Liver (tissue), 9 donors: ENCODE data around the gene BACE1-AS. TPM values are rescaled to one million over a fixed set of nuclear protein-coding genes. Genes with fewer than 3 reads are reported as not detected.

Experiments
- DNase-seq: peaks from one replicate; pipeline ENCODE4 v3.0.0-alpha.2; 2017; ENCODE audit warnings: low spot score
- H3K27ac ChIP-seq, 2 donors: one replicate each; pipeline ENCODE4 v1.7.0; 2013; ENCODE audit warnings: inconsistent platforms in 2 of 2, low read length in 2 of 2, control low read depth in 1 of 2, low read depth in 1 of 2, mild to moderate bottlenecking in 1 of 2
- H3K27me3 ChIP-seq, 4 donors: one replicate each; pipeline versions ENCODE4 v1.6.1 to v1.7.0; 2013; ENCODE audit warnings: low read length in 3 of 4, inconsistent platforms in 1 of 4, mild to moderate bottlenecking in 1 of 4, moderate library complexity in 1 of 4; ENCODE audit not compliant: control insufficient read depth in 4 of 4, insufficient read depth in 4 of 4
- H3K36me3 ChIP-seq, 4 donors: one replicate each; pipeline versions ENCODE4 v1.6.1 to v1.7.0; 2013; ENCODE audit warnings: low read length in 3 of 4, mild to moderate bottlenecking in 3 of 4, low read depth in 1 of 4, moderate library complexity in 1 of 4; ENCODE audit not compliant: control insufficient read depth in 4 of 4, insufficient read depth in 3 of 4
- H3K4me1 ChIP-seq, 4 donors: one replicate each; pipeline versions ENCODE4 v1.6.1 to v1.7.0; 2013; ENCODE audit warnings: low read length in 3 of 4, mild to moderate bottlenecking in 3 of 4, moderate library complexity in 1 of 4; ENCODE audit not compliant: control insufficient read depth in 4 of 4, insufficient read depth in 4 of 4
- H3K4me3 ChIP-seq, 3 donors: one replicate each; pipeline versions ENCODE4 v1.6.1 to v1.7.0; 2013; ENCODE audit warnings: low read length in 3 of 3, control low read depth in 1 of 3, low read depth in 1 of 3, mild to moderate bottlenecking in 1 of 3
- H3K9ac ChIP-seq, 2 donors: one replicate each; pipeline ENCODE4 v1.7.0; 2013; ENCODE audit warnings: low read length in 2 of 2, mild to moderate bottlenecking in 2 of 2, moderate library complexity in 2 of 2, control low read depth in 1 of 2, low read depth in 1 of 2
- H3K9me3 ChIP-seq, 4 donors: one replicate each; pipeline versions ENCODE4 v1.6.1 to v1.7.0; 2013; ENCODE audit warnings: low read length in 3 of 4; ENCODE audit not compliant: control insufficient read depth in 4 of 4
- EGR1 ChIP-seq, 2 donors: IDR thresholded peaks; 2 replicates each; pipeline ENCODE4 v1.6.1; 2016 to 2018; ENCODE audit warnings: antibody characterized with exemption in 2 of 2, low read depth in 2 of 2
- FOXA1 ChIP-seq: IDR thresholded peaks from 2 replicates; pipeline ENCODE4 v1.6.1; 2016; ENCODE audit warnings: antibody characterized with exemption
- FOXA2 ChIP-seq: IDR thresholded peaks from 2 replicates; pipeline ENCODE4 v1.6.1; 2016; ENCODE audit warnings: antibody characterized with exemption
- GABPA ChIP-seq, 2 donors: IDR thresholded peaks in 1 of 2; conservative IDR thresholded peaks in 1 of 2; 2 replicates each; pipeline ENCODE4 v1.6.1; 2016; ENCODE audit warnings: antibody characterized with exemption in 2 of 2, mild to moderate bottlenecking in 1 of 2, moderate library complexity in 1 of 2
- HNF4A ChIP-seq, 2 donors: conservative IDR thresholded peaks; 2 replicates each; pipeline ENCODE4 v1.6.1; 2016; ENCODE audit warnings: antibody characterized with exemption in 2 of 2, mild to moderate bottlenecking in 2 of 2
- HNF4G ChIP-seq: IDR thresholded peaks from 2 replicates; pipeline ENCODE4 v1.6.1; 2016; ENCODE audit warnings: antibody characterized with exemption
- JUND ChIP-seq, 2 donors: IDR thresholded peaks; 2 replicates each; pipeline ENCODE4 v1.6.1; 2016; ENCODE audit warnings: antibody characterized with exemption in 2 of 2
- NR2F2 ChIP-seq: IDR thresholded peaks from 2 replicates; pipeline ENCODE4 v1.6.1; 2016; ENCODE audit warnings: antibody characterized with exemption
- RAD21 ChIP-seq, 2 donors: IDR thresholded peaks; 2 replicates each; pipeline ENCODE4 v1.6.1; 2016; ENCODE audit warnings: antibody characterized with exemption in 2 of 2, mild to moderate bottlenecking in 2 of 2
- RXRA ChIP-seq, 2 donors: IDR thresholded peaks; 2 replicates each; pipeline ENCODE4 v1.6.1; 2017 to 2018; ENCODE audit warnings: antibody characterized with exemption in 2 of 2, mild to moderate bottlenecking in 1 of 2
- SP1 ChIP-seq: IDR thresholded peaks from 2 replicates; pipeline ENCODE4 v1.6.1; 2018; ENCODE audit warnings: antibody characterized with exemption, mild to moderate bottlenecking
- TAF1 ChIP-seq: conservative IDR thresholded peaks from 2 replicates; pipeline ENCODE4 v1.6.1; 2016; ENCODE audit warnings: antibody characterized with exemption, mild to moderate bottlenecking
- YY1 ChIP-seq: IDR thresholded peaks from 2 replicates; pipeline ENCODE4 v1.6.1; 2016; ENCODE audit warnings: antibody characterized with exemption, mild to moderate bottlenecking
- WGBS: extraction: QIAGEN DNeasy Blood & Tissue Kit; methylation state at CpG from one replicate; pipeline ENCODE4 v1.1.7; 2013; 5-methylcytosine and 5-hydroxymethylcytosine counted together
- polyA plus RNA-seq, 2 donors: library from polyadenylated mRNA; stranded (reverse) in 1 of 2; unstranded in 1 of 2; fragments of 200-250 nt in 1 of 2; fragments of >200 nt in 1 of 2; fragmentation: Nextera tagmentation in 1 of 2; extraction: Ambion mirVana in 1 of 2; gene quantifications; one replicate each; pipeline versions ENCODE4 v1.2.1 to v1.2.3, GENCODE V29; 2013 to 2015
- total RNA-seq, 2 donors: library from RNA; depleted of rRNA; stranded (reverse); fragments of >200 nt; gene quantifications; one replicate each; pipeline ENCODE4 v1.2.3, GENCODE V29; 2014
- TF ChIP-seq, protein P1 (sequence below): IDR thresholded peaks from 2 replicates; pipeline ENCODE4 v1.6.1; 2016; ENCODE audit warnings: antibody characterized with exemption
- TF ChIP-seq, protein P2 (sequence below): IDR thresholded peaks from 2 replicates; pipeline ENCODE4 v1.6.1; 2016; ENCODE audit warnings: antibody characterized with exemption, mild to moderate bottlenecking
- TF ChIP-seq, protein P3 (sequence below): IDR thresholded peaks from 2 replicates; pipeline ENCODE4 v1.6.1; 2016; ENCODE audit warnings: antibody characterized with exemption
- TF ChIP-seq, protein P4 (sequence below): IDR thresholded peaks from 2 replicates; pipeline ENCODE4 v1.6.1; 2016; ENCODE audit warnings: antibody characterized with exemption
- TF ChIP-seq, protein P5 (sequence below): fragments of 150-350 bp; IDR thresholded peaks from 2 replicates; pipeline ENCODE4 v1.5.1; 2017; ENCODE audit warnings: improper control_type of control experiment, low read depth, low read length; ENCODE audit not compliant: missing input control
- donor health status: healthy.
- donor health status: healthy.
- donor health status: healthy.
- donor health status: healthy.
- donor health status: healthy.

The BACE1-AS gene
- total and polyA plus RNA-seq, 4 donors: 0.85 to 2.9 (median 1.6) TPM

DNA sequence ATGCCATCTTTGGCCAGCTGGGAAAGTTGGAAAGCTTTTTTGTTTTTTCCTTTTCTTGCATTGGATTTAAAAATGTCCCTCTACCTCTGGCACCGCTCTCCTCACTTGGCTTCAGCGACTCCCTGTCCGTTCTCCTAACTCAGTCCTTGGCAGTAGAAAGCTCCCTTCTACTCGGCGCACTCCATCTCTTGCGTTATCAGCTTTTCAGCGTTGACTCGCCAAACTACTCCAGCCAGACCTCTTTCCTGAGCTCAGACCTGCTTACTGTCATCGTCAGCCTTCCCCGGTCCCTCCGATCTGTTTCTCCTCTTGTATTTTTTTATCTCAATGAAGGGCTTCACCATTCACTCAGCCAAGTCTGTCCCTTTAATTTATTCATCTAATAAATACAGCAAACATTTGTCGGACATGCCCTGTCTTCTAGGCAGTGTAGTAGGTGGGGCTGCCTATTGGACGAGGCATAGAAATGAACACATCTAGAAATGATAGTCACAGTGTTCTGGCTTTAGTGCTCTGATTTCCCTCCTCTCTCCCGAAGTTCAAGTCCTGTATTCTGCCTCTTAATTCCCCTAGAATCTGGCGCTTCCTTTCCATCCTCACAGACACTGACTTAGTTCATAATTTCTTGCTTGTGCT, 37.3 kb downstream of the BACE1-AS start:
- WGBS: 9% methylated on average over 15 of the region's 15 CpGs
- peaks cover 0 to 17% (median 10%) of the 10 kb centered on the region in 4 donors for H3K4me1 ChIP-seq
- H3K9me3 ChIP-seq: no peaks in the 10 kb centered on the region
- TF ChIP-seq, protein P1, sequence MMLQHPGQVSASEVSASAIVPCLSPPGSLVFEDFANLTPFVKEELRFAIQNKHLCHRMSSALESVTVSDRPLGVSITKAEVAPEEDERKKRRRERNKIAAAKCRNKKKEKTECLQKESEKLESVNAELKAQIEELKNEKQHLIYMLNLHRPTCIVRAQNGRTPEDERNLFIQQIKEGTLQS: no peak
- TF ChIP-seq, protein P2, sequence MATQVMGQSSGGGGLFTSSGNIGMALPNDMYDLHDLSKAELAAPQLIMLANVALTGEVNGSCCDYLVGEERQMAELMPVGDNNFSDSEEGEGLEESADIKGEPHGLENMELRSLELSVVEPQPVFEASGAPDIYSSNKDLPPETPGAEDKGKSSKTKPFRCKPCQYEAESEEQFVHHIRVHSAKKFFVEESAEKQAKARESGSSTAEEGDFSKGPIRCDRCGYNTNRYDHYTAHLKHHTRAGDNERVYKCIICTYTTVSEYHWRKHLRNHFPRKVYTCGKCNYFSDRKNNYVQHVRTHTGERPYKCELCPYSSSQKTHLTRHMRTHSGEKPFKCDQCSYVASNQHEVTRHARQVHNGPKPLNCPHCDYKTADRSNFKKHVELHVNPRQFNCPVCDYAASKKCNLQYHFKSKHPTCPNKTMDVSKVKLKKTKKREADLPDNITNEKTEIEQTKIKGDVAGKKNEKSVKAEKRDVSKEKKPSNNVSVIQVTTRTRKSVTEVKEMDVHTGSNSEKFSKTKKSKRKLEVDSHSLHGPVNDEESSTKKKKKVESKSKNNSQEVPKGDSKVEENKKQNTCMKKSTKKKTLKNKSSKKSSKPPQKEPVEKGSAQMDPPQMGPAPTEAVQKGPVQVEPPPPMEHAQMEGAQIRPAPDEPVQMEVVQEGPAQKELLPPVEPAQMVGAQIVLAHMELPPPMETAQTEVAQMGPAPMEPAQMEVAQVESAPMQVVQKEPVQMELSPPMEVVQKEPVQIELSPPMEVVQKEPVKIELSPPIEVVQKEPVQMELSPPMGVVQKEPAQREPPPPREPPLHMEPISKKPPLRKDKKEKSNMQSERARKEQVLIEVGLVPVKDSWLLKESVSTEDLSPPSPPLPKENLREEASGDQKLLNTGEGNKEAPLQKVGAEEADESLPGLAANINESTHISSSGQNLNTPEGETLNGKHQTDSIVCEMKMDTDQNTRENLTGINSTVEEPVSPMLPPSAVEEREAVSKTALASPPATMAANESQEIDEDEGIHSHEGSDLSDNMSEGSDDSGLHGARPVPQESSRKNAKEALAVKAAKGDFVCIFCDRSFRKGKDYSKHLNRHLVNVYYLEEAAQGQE: no peak
- TF ChIP-seq TAF1 (no peak), FOXA2 (no peak), EGR1 (IDR thresholded peaks at IDR 0.05; ENCODE audit: low read depth in 2 of 2) (no peak), RXRA (IDR thresholded peaks at IDR 0.05) (no peak), JUND (IDR thresholded peaks at IDR 0.05) (no peak), RAD21 (IDR thresholded peaks at IDR 0.05) (no peak), SP1 (no peak), HNF4G (no peak), NR2F2 (no peak), HNF4A (conservative IDR thresholded peaks at IDR 0.05) (no peak), YY1 (no peak), FOXA1 (no peak), GABPA (IDR thresholded peaks at IDR 0.05 in 1 of 2, conservative IDR thresholded peaks at IDR 0.05 in 1 of 2) (no peak)
- TF ChIP-seq, protein P3, sequence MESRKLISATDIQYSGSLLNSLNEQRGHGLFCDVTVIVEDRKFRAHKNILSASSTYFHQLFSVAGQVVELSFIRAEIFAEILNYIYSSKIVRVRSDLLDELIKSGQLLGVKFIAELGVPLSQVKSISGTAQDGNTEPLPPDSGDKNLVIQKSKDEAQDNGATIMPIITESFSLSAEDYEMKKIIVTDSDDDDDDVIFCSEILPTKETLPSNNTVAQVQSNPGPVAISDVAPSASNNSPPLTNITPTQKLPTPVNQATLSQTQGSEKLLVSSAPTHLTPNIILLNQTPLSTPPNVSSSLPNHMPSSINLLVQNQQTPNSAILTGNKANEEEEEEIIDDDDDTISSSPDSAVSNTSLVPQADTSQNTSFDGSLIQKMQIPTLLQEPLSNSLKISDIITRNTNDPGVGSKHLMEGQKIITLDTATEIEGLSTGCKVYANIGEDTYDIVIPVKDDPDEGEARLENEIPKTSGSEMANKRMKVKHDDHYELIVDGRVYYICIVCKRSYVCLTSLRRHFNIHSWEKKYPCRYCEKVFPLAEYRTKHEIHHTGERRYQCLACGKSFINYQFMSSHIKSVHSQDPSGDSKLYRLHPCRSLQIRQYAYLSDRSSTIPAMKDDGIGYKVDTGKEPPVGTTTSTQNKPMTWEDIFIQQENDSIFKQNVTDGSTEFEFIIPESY: no peak
- TF ChIP-seq, protein P4, sequence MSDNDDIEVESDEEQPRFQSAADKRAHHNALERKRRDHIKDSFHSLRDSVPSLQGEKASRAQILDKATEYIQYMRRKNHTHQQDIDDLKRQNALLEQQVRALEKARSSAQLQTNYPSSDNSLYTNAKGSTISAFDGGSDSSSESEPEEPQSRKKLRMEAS: no peak
- TF ChIP-seq, protein P5, sequence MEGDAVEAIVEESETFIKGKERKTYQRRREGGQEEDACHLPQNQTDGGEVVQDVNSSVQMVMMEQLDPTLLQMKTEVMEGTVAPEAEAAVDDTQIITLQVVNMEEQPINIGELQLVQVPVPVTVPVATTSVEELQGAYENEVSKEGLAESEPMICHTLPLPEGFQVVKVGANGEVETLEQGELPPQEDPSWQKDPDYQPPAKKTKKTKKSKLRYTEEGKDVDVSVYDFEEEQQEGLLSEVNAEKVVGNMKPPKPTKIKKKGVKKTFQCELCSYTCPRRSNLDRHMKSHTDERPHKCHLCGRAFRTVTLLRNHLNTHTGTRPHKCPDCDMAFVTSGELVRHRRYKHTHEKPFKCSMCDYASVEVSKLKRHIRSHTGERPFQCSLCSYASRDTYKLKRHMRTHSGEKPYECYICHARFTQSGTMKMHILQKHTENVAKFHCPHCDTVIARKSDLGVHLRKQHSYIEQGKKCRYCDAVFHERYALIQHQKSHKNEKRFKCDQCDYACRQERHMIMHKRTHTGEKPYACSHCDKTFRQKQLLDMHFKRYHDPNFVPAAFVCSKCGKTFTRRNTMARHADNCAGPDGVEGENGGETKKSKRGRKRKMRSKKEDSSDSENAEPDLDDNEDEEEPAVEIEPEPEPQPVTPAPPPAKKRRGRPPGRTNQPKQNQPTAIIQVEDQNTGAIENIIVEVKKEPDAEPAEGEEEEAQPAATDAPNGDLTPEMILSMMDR: no peak
- H3K27ac ChIP-seq: peak overlapping the region; percentile 68 to 90
- no peaks in the 10 kb centered on the region for H3K27me3 ChIP-seq
- H3K4me3 ChIP-seq: peak overlapping the region; percentile 83 to 98 (median 97)
- DNase-seq: no peak
- H3K36me3 ChIP-seq: no peaks in the 10 kb centered on the region
- peak overlapping the region; percentile 87 to 93 for H3K9ac ChIP-seq
